Panc1 (cell line): ENCODE measurements around the gene IRGC. TPM values are rescaled to one million over a fixed set of nuclear protein-coding genes. Genes with fewer than 3 reads are reported as not detected.

Experiments
- ATAC-seq: fragments of 200-7000 bp; cut with Tn5 transposase; 2 replicates; pipeline ENCODE4 v1.9.1; 2020; ENCODE audit warnings: mild to moderate bottlenecking, moderate library complexity
- BruUV-seq: library from RNA; stranded (reverse); fragments of 400-500 nt; replicated peaks from 2 replicates; lab custom pipeline; 2021; lab: Mats Ljungman, UMichigan
- CTCF ChIA-PET: fragments of 300-600 bp; sonication (Branson Sonifier 250); formaldehyde crosslinking; loops from one replicate; lab custom pipeline; 2022; ENCODE audit warnings: antibody characterized with exemption; lab: Charles Lee
- POLR2A ChIA-PET: fragments of 300-600 bp; sonication (Branson Sonifier 250); formaldehyde crosslinking; loops from one replicate; lab custom pipeline; 2022; ENCODE audit warnings: antibody characterized with exemption; lab: Charles Lee
- DNase-seq: peaks from one replicate; pipeline ENCODE4 v3.0.0-alpha.2; 2010; ENCODE audit warnings: low read depth, low spot score
- H3K27ac ChIP-seq: 2 replicates; pipeline ENCODE4 v1.5.1; 2011; ENCODE audit warnings: mild to moderate bottlenecking, low read length, inconsistent platforms
- H3K27me3 ChIP-seq: fragments of 200-500 bp; sonication (Bioruptor generic); 2 replicates; pipeline ENCODE4 v1.6.0; 2014; ENCODE audit warnings: low read length, inconsistent platforms; ENCODE audit not compliant: control insufficient read depth, insufficient read depth
- H3K36me3 ChIP-seq: fragments of 200-500 bp; sonication (Bioruptor generic); 2 replicates; pipeline ENCODE4 v1.5.1; 2014; ENCODE audit warnings: inconsistent platforms, mild to moderate bottlenecking, low read length, moderate library complexity; ENCODE audit not compliant: control insufficient read depth, insufficient read depth
- H3K4me1 ChIP-seq: 2 replicates; pipeline ENCODE4 v1.5.1; 2011; ENCODE audit warnings: inconsistent platforms, mild to moderate bottlenecking, low read length, moderate library complexity; ENCODE audit not compliant: control insufficient read depth, insufficient read depth
- H3K4me3 ChIP-seq, 2 experiments: 2 replicates each; pipeline ENCODE4 v1.5.1; 2011 to 2012; ENCODE audit warnings: low read depth in 2 of 2, low read length in 2 of 2, mild to moderate bottlenecking in 2 of 2, inconsistent platforms in 1 of 2, moderate library complexity in 1 of 2
- H3K9me3 ChIP-seq: fragments of 200-500 bp; sonication (Bioruptor generic); 2 replicates; pipeline ENCODE4 v1.5.1; 2014; ENCODE audit warnings: low read depth, mild to moderate bottlenecking, inconsistent platforms, low read length, moderate library complexity; ENCODE audit not compliant: control insufficient read depth, insufficient read depth
- CTCF ChIP-seq: fragments of 450-650 bp; IDR thresholded peaks from 2 replicates; pipeline ENCODE4 v1.5.1; 2017; ENCODE audit warnings: mild to moderate bottlenecking
- POLR2AphosphoS5 ChIP-seq: IDR thresholded peaks from 2 replicates; pipeline ENCODE4 v1.6.1; 2012; ENCODE audit warnings: mild to moderate bottlenecking, low read depth, low read length, moderate library complexity
- REST ChIP-seq, 2 experiments: IDR thresholded peaks; 2 replicates each; pipeline ENCODE4 v1.6.1; 2011 to 2012; ENCODE audit warnings: low read depth in 2 of 2, control low read depth in 1 of 2, low read length in 1 of 2, mild to moderate bottlenecking in 1 of 2, moderate library complexity in 1 of 2; ENCODE audit not compliant: insufficient read depth in 1 of 2
- SIN3A ChIP-seq: IDR thresholded peaks from 2 replicates; pipeline ENCODE4 v1.6.1; 2012; ENCODE audit warnings: low read depth, mild to moderate bottlenecking, low read length, moderate library complexity, borderline replicate concordance; ENCODE audit not compliant: insufficient read depth
- TCF7L2 ChIP-seq: IDR thresholded peaks from 2 replicates; pipeline ENCODE4 v1.6.1; 2011; ENCODE audit warnings: mild to moderate bottlenecking, low read depth, low read length, inconsistent platforms
- in situ Hi-C: cut with HindIII; loops from 2 replicates; pipeline ENCODE4 v1.10.0; 2016; ENCODE audit warnings: low sequenced_read_pairs, low pct_unique_long_range_greater_than_20kb
- intact Hi-C: fragments of 100-400 bp; cut with micrococcal nuclease; formaldehyde crosslinking; loops from one replicate; pipeline ENCODE4 v1.10.0; 2022; ENCODE audit not compliant: unreplicated experiment
- total RNA-seq: library from RNA; stranded (reverse); gene quantifications from one replicate; pipeline ENCODE4 v1.2.1, GENCODE V29; 2021; ENCODE audit not compliant: unreplicated experiment

IRGC gene
- total RNA-seq, 1 experiment from 2014 or later: not detected

DNA sequence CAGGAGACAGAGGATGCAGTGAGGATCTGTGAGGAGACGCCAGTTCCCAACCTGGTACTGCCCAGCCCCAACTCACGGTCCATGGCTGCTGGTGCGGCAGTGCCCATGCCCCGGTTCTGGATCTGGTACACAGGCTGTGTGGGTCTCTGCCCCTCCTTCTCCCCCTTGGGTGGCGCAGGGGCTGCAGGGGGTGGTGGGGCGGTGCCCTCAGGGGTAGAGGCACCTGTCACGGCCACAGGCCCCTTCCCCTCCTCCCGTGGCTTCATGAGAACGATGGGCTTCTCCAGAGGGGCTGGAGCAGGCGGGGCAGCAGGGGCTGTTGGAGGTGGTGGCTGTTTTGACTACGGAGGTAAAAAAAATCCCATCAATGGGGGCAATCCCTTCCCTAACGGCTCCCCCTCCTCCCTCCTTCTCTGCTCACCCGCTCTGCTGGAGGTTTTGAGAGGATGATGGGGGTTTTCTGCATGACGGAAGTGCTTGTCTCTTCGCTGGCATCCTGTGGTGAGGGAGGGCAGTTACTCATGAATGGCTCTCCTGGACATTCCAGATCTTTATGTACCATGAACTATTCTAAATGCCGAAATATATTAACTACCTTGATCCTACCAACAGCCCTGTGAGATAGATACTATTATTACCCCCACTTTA, 31.8 kb downstream of the IRGC start:
- no peaks in the 10 kb centered on the region for H3K4me1 ChIP-seq
- POLR2A ChIA-PET: no interaction called here

DNA sequence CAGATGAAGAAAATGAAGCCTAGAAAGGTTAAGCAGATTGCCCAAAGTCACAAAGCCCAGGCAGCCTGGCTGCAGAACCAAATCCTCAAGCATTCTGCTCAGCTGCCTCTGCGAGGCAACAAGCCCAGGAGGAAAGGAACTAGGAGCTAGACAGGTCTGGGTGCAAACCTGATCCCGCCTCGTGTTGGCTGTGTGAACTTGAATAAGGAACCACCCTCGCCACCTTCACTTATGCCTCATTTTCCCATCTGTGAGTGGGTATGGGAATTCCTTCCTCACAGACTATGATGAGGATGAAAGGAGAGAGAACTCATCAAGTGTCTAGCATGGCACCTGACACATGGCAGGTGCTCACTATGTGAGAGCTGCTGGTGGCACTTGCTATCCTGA, 32.3 kb downstream of the IRGC start:
- no peak for DNase-seq
- Histone ChIP-seq H3K27me3 (no peaks in the 10 kb centered on the region), H3K4me3 (no peak overlapping the region), H3K27ac (no peak overlapping the region), H3K36me3 (peaks cover 11% of the 10 kb centered on the region), H3K9me3 (no peaks in the 10 kb centered on the region), H3K4me1 (peaks cover 4% of the 10 kb centered on the region)
- POLR2A ChIA-PET: no interaction called here
- no TSS peak for BruUV-seq
- no peak for ATAC-seq
- in situ Hi-C loops (no loop called here), intact Hi-C loops (no loop called here)
- TF ChIP-seq POLR2AphosphoS5 (no peak), REST (IDR thresholded peaks at IDR 0.05; ENCODE audit: insufficient read depth in 1 of 2, low read depth in 2 of 2, low read length in 1 of 2) (no peak), TCF7L2 (no peak), SIN3A (no peak)
- CTCF ChIA-PET: no interaction called here

More for the DNA sequence above, 31.8 kb downstream of the IRGC start:
- H3K9me3 ChIP-seq: no peaks in the 10 kb centered on the region
- H3K36me3 ChIP-seq: peaks cover 11% of the 10 kb centered on the region
- intact Hi-C loops: no loop called here
- in situ Hi-C loops: no loop called here
- ATAC-seq (no peak), DNase-seq (no peak)
- TF ChIP-seq REST (IDR thresholded peaks at IDR 0.05; ENCODE audit: insufficient read depth in 1 of 2, low read depth in 2 of 2, low read length in 1 of 2): no peak
- no peak for TF ChIP-seq POLR2AphosphoS5
- no peak for TF ChIP-seq SIN3A
- no peak for TF ChIP-seq CTCF
- no peak for TF ChIP-seq TCF7L2
- CTCF ChIA-PET: no interaction called here
- no peak overlapping the region for H3K4me3 ChIP-seq
- BruUV-seq: no TSS peak
- H3K27ac ChIP-seq: no peak overlapping the region
- no peaks in the 10 kb centered on the region for H3K27me3 ChIP-seq
